ENCODE results near the gene AUTS2. TPM values are rescaled to one million over a fixed set of nuclear protein-coding genes. Genes with fewer than 3 reads are reported as not detected.

AUTS2 gene
- total and polyA plus RNA-seq, 2 experiments from 2014 or later: 32.0 to 91.0 TPM

- peak overlapping the region; percentile 87 for H3K4me3 Mint-ChIP-seq
- Histone ChIP-seq H2AFZ (peak overlapping the region; percentile 88), H3K27ac (ENCODE audit: low read depth) (no peak overlapping the region)
Observed at GRCh38 chr7:69598487-69599285, 411 bp downstream of the AUTS2 start.

More at GRCh38 chr7:69598487-69599285, 411 bp downstream of the AUTS2 start:
- peak; percentile 58 for DNase-seq (ENCODE audit: low spot score)
- Mint-ChIP-seq H3K4me1 (peaks cover 11% of the 10 kb centered on the region), H3K9me3 (peaks cover 3% of the 10 kb centered on the region; the same call in 2 of the 3 replicates), H3K36me3 (ENCODE audit: low read depth) (no peaks in the 10 kb centered on the region), H3K27me3 (ENCODE audit: insufficient read depth, low read depth, poor library complexity) (peaks cover 41% of the 10 kb centered on the region), H3K27ac (no peak overlapping the region)
- Histone ChIP-seq H3F3A (replicated peaks; ENCODE audit: low read depth) (peaks cover 5% of the 10 kb centered on the region; the same call in 1 of the 2 replicates), H4K20me1 (replicated peaks; ENCODE audit: insufficient read depth) (peaks cover 25% of the 10 kb centered on the region), H3K36me3 (ENCODE audit: insufficient read depth) (no peaks in the 10 kb centered on the region), H3K4me1 (ENCODE audit: insufficient read depth) (peaks cover 13% of the 10 kb centered on the region), H3K27me3 (ENCODE audit: insufficient read depth) (peaks cover 88% of the 10 kb centered on the region), H3K9me2 (ENCODE audit: insufficient read depth) (no peaks in the 10 kb centered on the region), H3K4me2 (peak overlapping the region; percentile 96), H3K79me2 (replicated peaks; ENCODE audit: insufficient read depth) (peaks cover 31% of the 10 kb centered on the region), H3K4me3 (peak overlapping the region; percentile 95)
- TF ChIP-seq REST (IDR thresholded peaks at IDR 0.05; ENCODE audit: unreplicated experiment) (no peak), CREB1 (CRISPR knock-in tag; IDR thresholded peaks at IDR 0.05; ENCODE audit: low read depth) (no peak), EZH2phosphoT487 (IDR thresholded peaks at IDR 0.05; ENCODE audit: unreplicated experiment) (no peak), POLR2AphosphoS5 (IDR thresholded peaks at IDR 0.05; ENCODE audit: low read depth) (no peak), ETS1 (IDR thresholded peaks at IDR 0.05) (no peak), STAT1 (IDR thresholded peaks at IDR 0.05; ENCODE audit: unreplicated experiment) (no peak), CTCF (conservative IDR thresholded peaks at IDR 0.05; ENCODE audit: low read depth in 2 of 2) (no peak), ZNF462 (CRISPR knock-in tag; IDR thresholded peaks at IDR 0.05) (no peak), JUNB (IDR thresholded peaks at IDR 0.05; ENCODE audit: unreplicated experiment) (no peak), ZNF114 (CRISPR knock-in tag; IDR thresholded peaks at IDR 0.05) (no peak), NANOG (IDR thresholded peaks at IDR 0.05; ENCODE audit: borderline replicate concordance) (no peak), ZNF331 (CRISPR knock-in tag; IDR thresholded peaks at IDR 0.05; ENCODE audit: low read depth) (no peak), EZH2 (IDR thresholded peaks at IDR 0.05; ENCODE audit: low read depth, unreplicated experiment) (no peak)
- ATAC-seq: peak; percentile 8

Measured in GM23338 (cell line).